SK-N-SH treated with all-trans-retinoic acid at 6 μM for 48 hours (cell line): Measurements from ENCODE around the gene LMAN2.
A peak's percentile ranks its signal among the peaks of the same experiment; 100 is the strongest.

ENCODE experiments used
- ATAC-seq: fragments of 200-7000 bp; cut with Tn5 transposase; 3 replicates; pipeline ENCODE4 v1.9.1; 2020; ENCODE audit warnings: mild to moderate bottlenecking, moderate library complexity
- BACH2 ChIP-seq: fragments of 250-450 bp; sonication (Bioruptor Pico); IDR thresholded peaks from 2 replicates; pipeline ENCODE4 v1.9.0; 2021; ENCODE audit warnings: mild to moderate bottlenecking, borderline replicate concordance
- CSRNP3 ChIP-seq: fragments of 250-450 bp; sonication (Bioruptor Pico); IDR thresholded peaks from 2 replicates; pipeline ENCODE4 v1.5.1; 2021; ENCODE audit warnings: mild to moderate bottlenecking, moderate library complexity
- ESRRG ChIP-seq: fragments of 250-450 bp; sonication (Bioruptor Pico); IDR thresholded peaks from 2 replicates; pipeline ENCODE4 v1.6.1; 2021; ENCODE audit warnings: mild to moderate bottlenecking
- GLIS3 ChIP-seq: fragments of 250-450 bp; sonication (Bioruptor Pico); IDR thresholded peaks from 2 replicates; pipeline ENCODE4 v1.5.0; 2020; ENCODE audit warnings: mild to moderate bottlenecking, moderate library complexity
- PPARA ChIP-seq: fragments of 250-450 bp; sonication (Bioruptor Pico); IDR thresholded peaks from 2 replicates; pipeline ENCODE4 v1.5.0; 2020; ENCODE audit warnings: mild to moderate bottlenecking, borderline replicate concordance
- RARB ChIP-seq: fragments of 250-450 bp; sonication (Bioruptor Pico); IDR thresholded peaks from 2 replicates; pipeline ENCODE4 v1.8.0; 2021; ENCODE audit warnings: mild to moderate bottlenecking, moderate library complexity
- TCF4 ChIP-seq: fragments of 250-450 bp; sonication (Bioruptor Pico); IDR thresholded peaks from 2 replicates; pipeline ENCODE4 v1.8.0; 2021; ENCODE audit warnings: mild to moderate bottlenecking, moderate library complexity, borderline replicate concordance
- TOX ChIP-seq: fragments of 250-450 bp; sonication (Bioruptor Pico); IDR thresholded peaks from 2 replicates; pipeline ENCODE4 v1.8.0; 2021; ENCODE audit warnings: mild to moderate bottlenecking, moderate library complexity, borderline replicate concordance
- ZC3H10 ChIP-seq: fragments of 250-450 bp; sonication (Bioruptor Pico); IDR thresholded peaks from 2 replicates; pipeline ENCODE4 v1.5.1; 2021; ENCODE audit warnings: mild to moderate bottlenecking, moderate library complexity
- ZFP3 ChIP-seq: fragments of 250-450 bp; sonication (Bioruptor Pico); IDR thresholded peaks from 2 replicates; pipeline ENCODE4 v1.5.0; 2020; ENCODE audit warnings: mild to moderate bottlenecking, moderate library complexity
- ZFP30 ChIP-seq: fragments of 450-650 bp; formaldehyde crosslinking; IDR thresholded peaks from 2 replicates; pipeline ENCODE4 v1.5.0; 2022; ENCODE audit warnings: mild to moderate bottlenecking, moderate library complexity
- ZNF70 ChIP-seq: fragments of 450-650 bp; formaldehyde crosslinking; IDR thresholded peaks from 2 replicates; pipeline ENCODE4 v1.5.0; 2020; ENCODE audit warnings: mild to moderate bottlenecking, moderate library complexity
- ZNF8 ChIP-seq: fragments of 450-650 bp; formaldehyde crosslinking; IDR thresholded peaks from 2 replicates; pipeline ENCODE4 v1.5.0; 2020; ENCODE audit warnings: mild to moderate bottlenecking, moderate library complexity
- TF ChIP-seq, protein P1 (sequence below): fragments of 250-450 bp; sonication (Bioruptor Pico); IDR thresholded peaks from 2 replicates; pipeline ENCODE4 v1.8.0; 2020; ENCODE audit warnings: mild to moderate bottlenecking, moderate library complexity, borderline replicate concordance
- TF ChIP-seq, protein P2 (sequence below): fragments of 250-450 bp; sonication (Bioruptor Pico); IDR thresholded peaks from 2 replicates; pipeline ENCODE4 v1.5.1; 2020; ENCODE audit warnings: low read depth, mild to moderate bottlenecking, moderate library complexity

LMAN2 gene

DNA sequence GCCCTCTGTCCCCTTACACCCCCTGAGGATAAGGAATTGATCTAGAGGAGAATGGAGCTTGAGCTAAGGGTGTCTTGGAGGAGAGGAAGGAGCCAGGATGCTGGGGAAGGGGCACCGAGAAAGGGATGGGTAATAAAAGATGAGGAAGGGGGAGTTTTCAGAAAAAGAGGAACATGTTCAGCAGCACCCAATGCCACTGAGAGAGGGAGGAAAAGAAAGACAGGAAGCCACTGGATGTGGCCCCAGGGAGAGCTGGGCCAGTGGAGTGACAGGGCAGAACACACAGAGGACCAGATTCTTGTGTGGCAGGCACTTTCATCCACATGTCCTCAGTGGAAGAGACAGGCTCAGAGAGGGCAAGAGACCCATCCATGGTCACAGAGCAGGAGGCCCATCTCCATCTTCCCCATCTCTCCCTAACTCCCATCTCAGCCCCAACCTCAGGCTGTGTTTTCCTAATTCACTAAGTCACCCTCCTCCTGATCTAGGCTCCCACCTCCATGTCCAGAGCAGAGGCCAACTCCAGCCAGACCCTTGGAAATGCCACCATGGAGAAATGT is 41.8 kb upstream of the LMAN2 start (continued):
- TF ChIP-seq, protein P1, sequence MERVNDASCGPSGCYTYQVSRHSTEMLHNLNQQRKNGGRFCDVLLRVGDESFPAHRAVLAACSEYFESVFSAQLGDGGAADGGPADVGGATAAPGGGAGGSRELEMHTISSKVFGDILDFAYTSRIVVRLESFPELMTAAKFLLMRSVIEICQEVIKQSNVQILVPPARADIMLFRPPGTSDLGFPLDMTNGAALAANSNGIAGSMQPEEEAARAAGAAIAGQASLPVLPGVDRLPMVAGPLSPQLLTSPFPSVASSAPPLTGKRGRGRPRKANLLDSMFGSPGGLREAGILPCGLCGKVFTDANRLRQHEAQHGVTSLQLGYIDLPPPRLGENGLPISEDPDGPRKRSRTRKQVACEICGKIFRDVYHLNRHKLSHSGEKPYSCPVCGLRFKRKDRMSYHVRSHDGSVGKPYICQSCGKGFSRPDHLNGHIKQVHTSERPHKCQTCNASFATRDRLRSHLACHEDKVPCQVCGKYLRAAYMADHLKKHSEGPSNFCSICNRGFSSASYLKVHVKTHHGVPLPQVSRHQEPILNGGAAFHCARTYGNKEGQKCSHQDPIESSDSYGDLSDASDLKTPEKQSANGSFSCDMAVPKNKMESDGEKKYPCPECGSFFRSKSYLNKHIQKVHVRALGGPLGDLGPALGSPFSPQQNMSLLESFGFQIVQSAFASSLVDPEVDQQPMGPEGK: no peak
- TF ChIP-seq, protein P2, sequence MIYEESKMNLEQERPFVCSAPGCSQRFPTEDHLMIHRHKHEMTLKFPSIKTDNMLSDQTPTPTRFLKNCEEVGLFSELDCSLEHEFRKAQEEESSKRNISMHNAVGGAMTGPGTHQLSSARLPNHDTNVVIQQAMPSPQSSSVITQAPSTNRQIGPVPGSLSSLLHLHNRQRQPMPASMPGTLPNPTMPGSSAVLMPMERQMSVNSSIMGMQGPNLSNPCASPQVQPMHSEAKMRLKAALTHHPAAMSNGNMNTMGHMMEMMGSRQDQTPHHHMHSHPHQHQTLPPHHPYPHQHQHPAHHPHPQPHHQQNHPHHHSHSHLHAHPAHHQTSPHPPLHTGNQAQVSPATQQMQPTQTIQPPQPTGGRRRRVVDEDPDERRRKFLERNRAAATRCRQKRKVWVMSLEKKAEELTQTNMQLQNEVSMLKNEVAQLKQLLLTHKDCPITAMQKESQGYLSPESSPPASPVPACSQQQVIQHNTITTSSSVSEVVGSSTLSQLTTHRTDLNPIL (CRISPR knock-in tag): no peak
- TF ChIP-seq, all 23 proteins: peak for 0

DNA sequence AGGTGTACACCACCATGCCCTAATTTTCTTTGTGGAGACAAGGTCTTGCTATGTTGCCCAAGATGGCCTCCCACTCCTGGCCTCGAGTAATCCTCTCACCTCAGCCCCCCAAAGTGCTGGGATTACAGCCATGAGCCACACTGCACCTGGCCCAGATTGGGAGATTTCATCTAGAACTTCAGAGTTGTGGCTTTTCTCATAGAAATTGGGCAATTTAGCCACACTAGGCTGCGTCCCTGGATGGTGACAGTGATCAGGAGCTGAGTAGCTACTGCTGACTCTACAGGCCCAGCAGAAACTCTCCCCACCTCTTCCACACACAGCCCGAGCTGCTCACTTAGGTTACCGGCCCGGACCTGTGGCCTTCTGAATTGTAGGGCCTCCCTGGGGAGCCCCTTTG is 41.3 kb upstream of the LMAN2 start:
- TF ChIP-seq ZC3H10 (CRISPR knock-in tag) (no peak), TOX (CRISPR knock-in tag) (no peak), PPARA (CRISPR knock-in tag) (no peak), ZFP30 (CRISPR knock-in tag) (no peak), GLIS3 (no peak), RARB (no peak), BACH2 (CRISPR knock-in tag) (no peak), ZFP3 (CRISPR knock-in tag) (no peak), ZNF8 (no peak), TCF4 (CRISPR knock-in tag) (no peak), CSRNP3 (CRISPR knock-in tag) (no peak), ESRRG (CRISPR knock-in tag) (no peak)
- TF ChIP-seq, protein P2 (CRISPR knock-in tag): no peak
- TF ChIP-seq, protein P1: no peak

DNA sequence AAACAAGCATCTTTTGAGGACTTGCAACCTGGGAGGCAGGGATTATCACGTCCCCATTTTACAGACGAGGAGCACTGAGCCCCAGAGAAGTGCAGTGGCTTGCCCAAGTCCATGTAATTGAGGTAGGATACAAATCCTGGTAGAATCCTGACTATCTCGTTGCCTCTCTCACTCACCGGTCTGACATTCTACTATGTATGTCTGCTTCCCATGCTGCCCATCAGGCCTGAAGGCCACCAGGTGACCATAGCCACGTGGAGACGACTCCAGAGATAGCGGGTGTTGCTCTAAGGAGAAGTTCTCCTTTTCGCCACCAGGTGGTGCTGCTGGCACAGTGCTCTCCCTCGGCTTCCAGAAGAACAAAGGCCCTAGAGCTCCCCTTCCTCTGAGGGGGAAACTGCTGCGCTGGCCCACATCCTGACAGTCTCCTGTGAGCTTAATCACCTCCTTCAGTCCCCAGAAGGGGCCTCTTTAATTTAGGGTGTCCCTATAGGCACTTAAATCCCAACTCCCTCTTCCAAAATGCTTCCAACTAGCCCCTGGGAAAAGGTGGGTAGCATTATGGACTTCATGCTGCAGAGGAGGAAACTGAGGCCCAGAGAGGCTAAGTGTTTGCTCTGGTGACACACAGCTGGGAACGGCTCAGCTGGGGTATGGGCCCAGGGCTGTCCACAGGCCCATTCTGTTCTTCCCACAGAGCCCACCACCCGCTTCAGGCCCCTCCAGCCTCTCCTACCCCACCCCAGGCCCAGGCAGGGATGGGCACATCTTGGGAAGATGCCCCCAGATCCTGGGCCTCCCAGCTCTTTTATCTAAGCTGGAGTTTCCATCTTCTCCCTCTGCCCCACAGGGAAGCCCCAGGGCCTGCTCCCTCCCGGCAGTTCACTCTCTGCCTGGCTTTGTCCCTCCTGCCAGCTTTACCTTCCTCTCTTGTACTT is 39.2 kb upstream of the LMAN2 start:
- peak; percentile 96 for ATAC-seq
- TF ChIP-seq PPARA (CRISPR knock-in tag): no peak
- TF ChIP-seq CSRNP3 (CRISPR knock-in tag): no peak
- TF ChIP-seq ZNF70 (CRISPR knock-in tag): peak; percentile 79
- TF ChIP-seq ZNF8: no peak
- TF ChIP-seq, all 23 proteins: peak for 1

More for the DNA sequence above, 41.3 kb upstream of the LMAN2 start:
- ATAC-seq: no peak
